HEK293 (cell line): Measurements from ENCODE around the gene RAP1A.
A peak's percentile ranks its signal among the peaks of the same experiment; 100 is the strongest.

Experiments
- BCL11B ChIP-seq: fragments of 450-650 bp; formaldehyde crosslinking; IDR thresholded peaks from 2 replicates; pipeline ENCODE4 v1.5.1; 2016; ENCODE audit warnings: low read depth, missing biosample characterization, missing genetic modification characterization
- GLI2 ChIP-seq: fragments of 450-650 bp; formaldehyde crosslinking; IDR thresholded peaks from 2 replicates; pipeline ENCODE4; 2017; ENCODE audit warnings: missing biosample characterization, missing genetic modification characterization, low read depth, borderline replicate concordance
- GLIS2 ChIP-seq: fragments of 450-650 bp; formaldehyde crosslinking; IDR thresholded peaks from 2 replicates; pipeline ENCODE4 v1.5.1; 2016; ENCODE audit warnings: missing biosample characterization, missing genetic modification characterization
- HOXD13 ChIP-seq: sonication (generic); formaldehyde crosslinking; IDR thresholded peaks from 2 replicates; pipeline ENCODE4 v1.8.0; 2022; ENCODE audit warnings: missing genetic modification reagents, borderline replicate concordance
- KLF16 ChIP-seq: fragments of 450-650 bp; formaldehyde crosslinking; IDR thresholded peaks from 2 replicates; pipeline ENCODE4 v1.5.1; 2017; ENCODE audit warnings: missing biosample characterization, missing genetic modification characterization
- OVOL3 ChIP-seq: fragments of 450-650 bp; formaldehyde crosslinking; IDR thresholded peaks from 2 replicates; pipeline ENCODE4 v1.5.1; 2016; ENCODE audit warnings: missing biosample characterization, missing genetic modification characterization
- YY1 ChIP-seq: fragments of 450-650 bp; formaldehyde crosslinking; IDR thresholded peaks from 2 replicates; pipeline ENCODE4 v1.5.1; 2018; ENCODE audit warnings: missing biosample characterization, missing genetic modification characterization
- ZFP3 ChIP-seq: fragments of 450-650 bp; formaldehyde crosslinking; IDR thresholded peaks from 2 replicates; pipeline ENCODE4 v1.5.1; 2016; ENCODE audit warnings: low read depth, missing biosample characterization, missing genetic modification characterization
- ZNF10 ChIP-seq: fragments of 450-650 bp; formaldehyde crosslinking; IDR thresholded peaks from 2 replicates; pipeline ENCODE4 v1.5.1; 2017; ENCODE audit warnings: missing biosample characterization, missing genetic modification characterization
- ZNF132 ChIP-seq: fragments of 450-650 bp; formaldehyde crosslinking; IDR thresholded peaks from 2 replicates; pipeline ENCODE4 v1.5.1; 2017; ENCODE audit warnings: missing biosample characterization, missing genetic modification characterization, borderline replicate concordance
- ZNF138 ChIP-seq: fragments of 450-650 bp; formaldehyde crosslinking; IDR thresholded peaks from 2 replicates; pipeline ENCODE4 v1.5.1; 2016; ENCODE audit warnings: missing biosample characterization, missing genetic modification characterization, borderline replicate concordance
- ZNF148 ChIP-seq: fragments of 450-650 bp; formaldehyde crosslinking; IDR thresholded peaks from 2 replicates; pipeline ENCODE4 v1.5.0; 2017; ENCODE audit warnings: missing biosample characterization, missing genetic modification characterization, borderline replicate concordance
- ZNF239 ChIP-seq: fragments of 450-650 bp; formaldehyde crosslinking; IDR thresholded peaks from 2 replicates; pipeline ENCODE4 v1.5.1; 2016; ENCODE audit warnings: missing biosample characterization, missing genetic modification characterization
- ZNF391 ChIP-seq: fragments of 450-650 bp; formaldehyde crosslinking; IDR thresholded peaks from 2 replicates; pipeline ENCODE4 v1.5.1; 2016; ENCODE audit warnings: low read depth, missing biosample characterization, missing genetic modification characterization, borderline replicate concordance
- ZNF433 ChIP-seq: fragments of 450-650 bp; formaldehyde crosslinking; IDR thresholded peaks from 2 replicates; pipeline ENCODE4 v1.5.1; 2016; ENCODE audit warnings: missing biosample characterization, missing genetic modification characterization, low read depth
- ZNF514 ChIP-seq: fragments of 450-650 bp; formaldehyde crosslinking; IDR thresholded peaks from 2 replicates; pipeline ENCODE4 v1.5.1; 2016; ENCODE audit warnings: missing biosample characterization, missing genetic modification characterization
- ZNF555 ChIP-seq: fragments of 450-650 bp; formaldehyde crosslinking; conservative IDR thresholded peaks from 2 replicates; pipeline ENCODE4 v1.5.1; 2017; ENCODE audit warnings: missing biosample characterization, mild to moderate bottlenecking, missing genetic modification characterization, inconsistent platforms
- ZNF596 ChIP-seq: fragments of 450-650 bp; IDR thresholded peaks from 2 replicates; pipeline ENCODE4 v1.5.0; 2018; ENCODE audit warnings: missing biosample characterization, mild to moderate bottlenecking, missing genetic modification characterization, moderate library complexity
- ZNF843 ChIP-seq: fragments of 450-650 bp; formaldehyde crosslinking; IDR thresholded peaks from 2 replicates; pipeline ENCODE4 v1.5.1; 2016; ENCODE audit warnings: missing biosample characterization, missing genetic modification characterization
- TF ChIP-seq, protein P1 (sequence below): fragments of 450-650 bp; formaldehyde crosslinking; IDR thresholded peaks from 2 replicates; pipeline ENCODE4 v1.5.1; 2016; ENCODE audit warnings: missing biosample characterization, missing genetic modification characterization, borderline replicate concordance
- TF ChIP-seq, protein P2 (sequence below): fragments of 450-650 bp; formaldehyde crosslinking; IDR thresholded peaks from 2 replicates; pipeline ENCODE4 v1.5.1; 2017; ENCODE audit warnings: missing biosample characterization, missing genetic modification characterization
- TF ChIP-seq, protein P3 (sequence below): fragments of 450-650 bp; formaldehyde crosslinking; IDR thresholded peaks from 2 replicates; pipeline ENCODE4 v1.5.1; 2016; ENCODE audit warnings: missing biosample characterization, missing genetic modification characterization
- TF ChIP-seq, protein P4 (sequence below): fragments of 450-650 bp; formaldehyde crosslinking; IDR thresholded peaks from 2 replicates; pipeline ENCODE4 v1.5.1; 2016; ENCODE audit warnings: missing biosample characterization, missing genetic modification characterization, borderline replicate concordance
- TF ChIP-seq, protein P5 (sequence below): fragments of 450-650 bp; formaldehyde crosslinking; IDR thresholded peaks from 2 replicates; pipeline ENCODE4 v1.5.1; 2017; ENCODE audit warnings: missing biosample characterization, mild to moderate bottlenecking, missing genetic modification characterization, moderate library complexity

Gene RAP1A

GRCh38 chr1:111739194-111739924 is 119.8 kb downstream of the RAP1A start, which contains the start of gene INKA2 (continued):
- no peak; the same call in 1 of the 2 replicates for TF ChIP-seq ZNF843 (tag by site-specific recombination)
- TF ChIP-seq GLI2 (tag by site-specific recombination): no peak
- no peak for TF ChIP-seq YY1
- no peak; the same call in 1 of the 2 replicates for TF ChIP-seq BCL11B (tag by site-specific recombination)
- no peak for TF ChIP-seq ZNF391
- no peak for TF ChIP-seq ZNF138 (tag by site-specific recombination)
- TF ChIP-seq GLIS2 (tag by site-specific recombination): peak; percentile 98
- TF ChIP-seq, protein P1, sequence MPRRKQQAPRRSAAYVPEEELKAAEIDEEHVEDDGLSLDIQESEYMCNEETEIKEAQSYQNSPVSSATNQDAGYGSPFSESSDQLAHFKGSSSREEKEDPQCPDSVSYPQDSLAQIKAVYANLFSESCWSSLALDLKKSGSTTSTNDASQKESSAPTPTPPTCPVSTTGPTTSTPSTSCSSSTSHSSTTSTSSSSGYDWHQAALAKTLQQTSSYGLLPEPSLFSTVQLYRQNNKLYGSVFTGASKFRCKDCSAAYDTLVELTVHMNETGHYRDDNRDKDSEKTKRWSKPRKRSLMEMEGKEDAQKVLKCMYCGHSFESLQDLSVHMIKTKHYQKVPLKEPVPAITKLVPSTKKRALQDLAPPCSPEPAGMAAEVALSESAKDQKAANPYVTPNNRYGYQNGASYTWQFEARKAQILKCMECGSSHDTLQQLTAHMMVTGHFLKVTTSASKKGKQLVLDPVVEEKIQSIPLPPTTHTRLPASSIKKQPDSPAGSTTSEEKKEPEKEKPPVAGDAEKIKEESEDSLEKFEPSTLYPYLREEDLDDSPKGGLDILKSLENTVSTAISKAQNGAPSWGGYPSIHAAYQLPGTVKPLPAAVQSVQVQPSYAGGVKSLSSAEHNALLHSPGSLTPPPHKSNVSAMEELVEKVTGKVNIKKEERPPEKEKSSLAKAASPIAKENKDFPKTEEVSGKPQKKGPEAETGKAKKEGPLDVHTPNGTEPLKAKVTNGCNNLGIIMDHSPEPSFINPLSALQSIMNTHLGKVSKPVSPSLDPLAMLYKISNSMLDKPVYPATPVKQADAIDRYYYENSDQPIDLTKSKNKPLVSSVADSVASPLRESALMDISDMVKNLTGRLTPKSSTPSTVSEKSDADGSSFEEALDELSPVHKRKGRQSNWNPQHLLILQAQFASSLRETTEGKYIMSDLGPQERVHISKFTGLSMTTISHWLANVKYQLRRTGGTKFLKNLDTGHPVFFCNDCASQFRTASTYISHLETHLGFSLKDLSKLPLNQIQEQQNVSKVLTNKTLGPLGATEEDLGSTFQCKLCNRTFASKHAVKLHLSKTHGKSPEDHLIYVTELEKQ (tag by site-specific recombination): no peak
- no peak for TF ChIP-seq ZNF148 (tag by site-specific recombination)
- TF ChIP-seq, protein P2, sequence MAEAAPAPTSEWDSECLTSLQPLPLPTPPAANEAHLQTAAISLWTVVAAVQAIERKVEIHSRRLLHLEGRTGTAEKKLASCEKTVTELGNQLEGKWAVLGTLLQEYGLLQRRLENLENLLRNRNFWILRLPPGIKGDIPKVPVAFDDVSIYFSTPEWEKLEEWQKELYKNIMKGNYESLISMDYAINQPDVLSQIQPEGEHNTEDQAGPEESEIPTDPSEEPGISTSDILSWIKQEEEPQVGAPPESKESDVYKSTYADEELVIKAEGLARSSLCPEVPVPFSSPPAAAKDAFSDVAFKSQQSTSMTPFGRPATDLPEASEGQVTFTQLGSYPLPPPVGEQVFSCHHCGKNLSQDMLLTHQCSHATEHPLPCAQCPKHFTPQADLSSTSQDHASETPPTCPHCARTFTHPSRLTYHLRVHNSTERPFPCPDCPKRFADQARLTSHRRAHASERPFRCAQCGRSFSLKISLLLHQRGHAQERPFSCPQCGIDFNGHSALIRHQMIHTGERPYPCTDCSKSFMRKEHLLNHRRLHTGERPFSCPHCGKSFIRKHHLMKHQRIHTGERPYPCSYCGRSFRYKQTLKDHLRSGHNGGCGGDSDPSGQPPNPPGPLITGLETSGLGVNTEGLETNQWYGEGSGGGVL: peak; percentile 64
- TF ChIP-seq ZNF132 (tag by site-specific recombination): no peak
- TF ChIP-seq ZFP3 (tag by site-specific recombination): no peak
- TF ChIP-seq, protein P3, sequence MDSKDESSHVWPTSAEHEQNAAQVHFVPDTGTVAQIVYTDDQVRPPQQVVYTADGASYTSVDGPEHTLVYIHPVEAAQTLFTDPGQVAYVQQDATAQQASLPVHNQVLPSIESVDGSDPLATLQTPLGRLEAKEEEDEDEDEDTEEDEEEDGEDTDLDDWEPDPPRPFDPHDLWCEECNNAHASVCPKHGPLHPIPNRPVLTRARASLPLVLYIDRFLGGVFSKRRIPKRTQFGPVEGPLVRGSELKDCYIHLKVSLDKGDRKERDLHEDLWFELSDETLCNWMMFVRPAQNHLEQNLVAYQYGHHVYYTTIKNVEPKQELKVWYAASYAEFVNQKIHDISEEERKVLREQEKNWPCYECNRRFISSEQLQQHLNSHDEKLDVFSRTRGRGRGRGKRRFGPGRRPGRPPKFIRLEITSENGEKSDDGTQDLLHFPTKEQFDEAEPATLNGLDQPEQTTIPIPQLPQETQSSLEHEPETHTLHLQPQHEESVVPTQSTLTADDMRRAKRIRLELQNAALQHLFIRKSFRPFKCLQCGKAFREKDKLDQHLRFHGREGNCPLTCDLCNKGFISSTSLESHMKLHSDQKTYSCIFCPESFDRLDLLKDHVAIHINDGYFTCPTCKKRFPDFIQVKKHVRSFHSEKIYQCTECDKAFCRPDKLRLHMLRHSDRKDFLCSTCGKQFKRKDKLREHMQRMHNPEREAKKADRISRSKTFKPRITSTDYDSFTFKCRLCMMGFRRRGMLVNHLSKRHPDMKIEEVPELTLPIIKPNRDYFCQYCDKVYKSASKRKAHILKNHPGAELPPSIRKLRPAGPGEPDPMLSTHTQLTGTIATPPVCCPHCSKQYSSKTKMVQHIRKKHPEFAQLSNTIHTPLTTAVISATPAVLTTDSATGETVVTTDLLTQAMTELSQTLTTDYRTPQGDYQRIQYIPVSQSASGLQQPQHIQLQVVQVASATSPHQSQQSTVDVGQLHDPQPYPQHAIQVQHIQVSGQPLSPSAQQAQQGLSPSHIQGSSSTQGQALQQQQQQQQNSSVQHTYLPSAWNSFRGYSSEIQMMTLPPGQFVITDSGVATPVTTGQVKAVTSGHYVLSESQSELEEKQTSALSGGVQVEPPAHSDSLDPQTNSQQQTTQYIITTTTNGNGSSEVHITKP (tag by site-specific recombination): peak; percentile 97
- no peak; the same call in 1 of the 2 replicates for TF ChIP-seq ZNF10 (tag by site-specific recombination)
- TF ChIP-seq, protein P4, sequence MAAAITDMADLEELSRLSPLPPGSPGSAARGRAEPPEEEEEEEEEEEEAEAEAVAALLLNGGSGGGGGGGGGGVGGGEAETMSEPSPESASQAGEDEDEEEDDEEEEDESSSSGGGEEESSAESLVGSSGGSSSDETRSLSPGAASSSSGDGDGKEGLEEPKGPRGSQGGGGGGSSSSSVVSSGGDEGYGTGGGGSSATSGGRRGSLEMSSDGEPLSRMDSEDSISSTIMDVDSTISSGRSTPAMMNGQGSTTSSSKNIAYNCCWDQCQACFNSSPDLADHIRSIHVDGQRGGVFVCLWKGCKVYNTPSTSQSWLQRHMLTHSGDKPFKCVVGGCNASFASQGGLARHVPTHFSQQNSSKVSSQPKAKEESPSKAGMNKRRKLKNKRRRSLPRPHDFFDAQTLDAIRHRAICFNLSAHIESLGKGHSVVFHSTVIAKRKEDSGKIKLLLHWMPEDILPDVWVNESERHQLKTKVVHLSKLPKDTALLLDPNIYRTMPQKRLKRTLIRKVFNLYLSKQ (tag by site-specific recombination): no peak
- TF ChIP-seq ZNF596 (tag by site-specific recombination): no peak
- no peak for TF ChIP-seq ZNF433
- no peak for TF ChIP-seq ZNF514 (tag by site-specific recombination)
- TF ChIP-seq OVOL3 (tag by site-specific recombination): peak; percentile 71
- no peak for TF ChIP-seq HOXD13 (CRISPR knock-in tag)
- no peak for TF ChIP-seq ZNF239
- TF ChIP-seq, protein P5, sequence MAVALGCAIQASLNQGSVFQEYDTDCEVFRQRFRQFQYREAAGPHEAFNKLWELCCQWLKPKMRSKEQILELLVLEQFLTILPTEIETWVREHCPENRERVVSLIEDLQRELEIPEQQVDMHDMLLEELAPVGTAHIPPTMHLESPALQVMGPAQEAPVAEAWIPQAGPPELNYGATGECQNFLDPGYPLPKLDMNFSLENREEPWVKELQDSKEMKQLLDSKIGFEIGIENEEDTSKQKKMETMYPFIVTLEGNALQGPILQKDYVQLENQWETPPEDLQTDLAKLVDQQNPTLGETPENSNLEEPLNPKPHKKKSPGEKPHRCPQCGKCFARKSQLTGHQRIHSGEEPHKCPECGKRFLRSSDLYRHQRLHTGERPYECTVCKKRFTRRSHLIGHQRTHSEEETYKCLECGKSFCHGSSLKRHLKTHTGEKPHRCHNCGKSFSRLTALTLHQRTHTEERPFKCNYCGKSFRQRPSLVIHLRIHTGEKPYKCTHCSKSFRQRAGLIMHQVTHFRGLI (tag by site-specific recombination): 0 out of 2 replicates have a peak, but pooled peaks have one; percentile 39
- peak; percentile 46; the same call in 1 of the 2 replicates for TF ChIP-seq KLF16 (tag by site-specific recombination)
- TF ChIP-seq ZNF555 (tag by site-specific recombination): no peak
